UCSD-AML1 (cell line): Measurements from ENCODE around the gene ZNF44.

ENCODE experiments used
- DNase-seq: peaks from one replicate; lab custom pipeline; 2025; ENCODE audit not compliant: unreplicated experiment; lab: John Stamatoyannopoulos, UW

ZNF44 gene

GRCh38 chr19:12265921-12266704 is 28.6 kb downstream of the ZNF44 start:
- no peak for DNase-seq

GRCh38 chr19:12261554-12261953 is 33.1 kb downstream of the ZNF44 start:
- DNase-seq, result no peak

- DNase-seq, result no peak
Measured at GRCh38 chr19:12260861-12261260, 33.8 kb downstream of the ZNF44 start.

- no peak for DNase-seq
Measured at GRCh38 chr19:12260236-12260635, 34.4 kb downstream of the ZNF44 start.

GRCh38 chr19:12255372-12255771 is 39.3 kb downstream of the ZNF44 start:
- DNase-seq, result no peak

GRCh38 chr19:12247644-12248222 is 47.0 kb downstream of the ZNF44 start:
- no peak for DNase-seq

GRCh38 chr19:12244370-12244769 is 50.3 kb downstream of the ZNF44 start:
- DNase-seq, result no peak

- DNase-seq, result no peak
Measured at GRCh38 chr19:12237143-12237839, 57.4 kb downstream of the ZNF44 start.

- no peak for DNase-seq
Measured at GRCh38 chr19:12232961-12233360, 61.7 kb downstream of the ZNF44 start.

- DNase-seq, result no peak
Measured at GRCh38 chr19:12230751-12231733, 63.6 kb downstream of the ZNF44 start.

- DNase-seq, result no peak
Measured at GRCh38 chr19:12229990-12230389, 64.7 kb downstream of the ZNF44 start.

- DNase-seq, result no peak
Measured at GRCh38 chr19:12224676-12225075, 70.0 kb downstream of the ZNF44 start.

- no peak for DNase-seq
Measured at GRCh38 chr19:12222980-12223630, 71.6 kb downstream of the ZNF44 start.
